Stomach smooth muscle (tissue), 2 donors: ENCODE measurements around the gene PTGFRN.

Experiments used
- H3K27ac ChIP-seq: one replicate; pipeline ENCODE4 v1.7.0; 2013; ENCODE audit warnings: mild to moderate bottlenecking, low read length, inconsistent platforms
- H3K27me3 ChIP-seq, 2 donors: one replicate each; pipeline ENCODE4 v1.7.0; 2013; ENCODE audit warnings: low read length in 2 of 2; ENCODE audit not compliant: insufficient read depth in 2 of 2, control insufficient read depth in 1 of 2
- H3K36me3 ChIP-seq, 2 donors: one replicate each; pipeline ENCODE4 v1.7.0; 2013; ENCODE audit warnings: low read length in 2 of 2; ENCODE audit not compliant: control insufficient read depth in 2 of 2, insufficient read depth in 2 of 2
- H3K4me1 ChIP-seq: one replicate; pipeline ENCODE4 v1.7.0; 2013; ENCODE audit warnings: low read length; ENCODE audit not compliant: control insufficient read depth, insufficient read depth
- H3K4me3 ChIP-seq, 2 donors: one replicate each; pipeline ENCODE4 v1.7.0; 2013; ENCODE audit warnings: low read length in 2 of 2
- H3K9ac ChIP-seq, 2 donors: one replicate each; pipeline ENCODE4 v1.7.0; 2013; ENCODE audit warnings: low read length in 2 of 2, mild to moderate bottlenecking in 1 of 2
- H3K9me3 ChIP-seq, 2 donors: one replicate each; pipeline ENCODE4 v1.7.0; 2013; ENCODE audit warnings: low read length in 2 of 2; ENCODE audit not compliant: control insufficient read depth in 2 of 2
- donor health status: healthy.
- donor health status: Pancreatic carcinoma.

The PTGFRN gene

DNA sequence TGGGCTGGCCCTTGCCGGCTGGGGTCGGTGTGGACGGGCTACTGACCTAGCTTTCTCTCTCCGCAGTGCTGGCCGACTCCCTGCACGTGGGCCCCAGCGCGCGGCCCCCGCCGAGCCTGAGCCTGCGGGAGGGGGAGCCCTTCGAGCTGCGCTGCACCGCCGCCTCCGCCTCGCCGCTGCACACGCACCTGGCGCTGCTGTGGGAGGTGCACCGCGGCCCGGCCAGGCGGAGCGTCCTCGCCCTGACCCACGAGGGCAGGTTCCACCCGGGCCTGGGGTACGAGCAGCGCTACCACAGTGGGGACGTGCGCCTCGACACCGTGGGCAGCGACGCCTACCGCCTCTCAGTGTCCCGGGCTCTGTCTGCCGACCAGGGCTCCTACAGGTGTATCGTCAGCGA lies 34.9 kb downstream of the PTGFRN start:
- peaks cover 11 to 29% of the 10 kb centered on the region in 2 donors for H3K36me3 ChIP-seq
- H3K4me1 ChIP-seq: peaks cover 29% of the 10 kb centered on the region
- H3K4me3 ChIP-seq: no peak overlapping the region
- H3K9ac ChIP-seq: no peak overlapping the region
- H3K27me3 ChIP-seq: no peaks in the 10 kb centered on the region
- H3K27ac ChIP-seq: no peak overlapping the region
- no peaks in the 10 kb centered on the region for H3K9me3 ChIP-seq

DNA sequence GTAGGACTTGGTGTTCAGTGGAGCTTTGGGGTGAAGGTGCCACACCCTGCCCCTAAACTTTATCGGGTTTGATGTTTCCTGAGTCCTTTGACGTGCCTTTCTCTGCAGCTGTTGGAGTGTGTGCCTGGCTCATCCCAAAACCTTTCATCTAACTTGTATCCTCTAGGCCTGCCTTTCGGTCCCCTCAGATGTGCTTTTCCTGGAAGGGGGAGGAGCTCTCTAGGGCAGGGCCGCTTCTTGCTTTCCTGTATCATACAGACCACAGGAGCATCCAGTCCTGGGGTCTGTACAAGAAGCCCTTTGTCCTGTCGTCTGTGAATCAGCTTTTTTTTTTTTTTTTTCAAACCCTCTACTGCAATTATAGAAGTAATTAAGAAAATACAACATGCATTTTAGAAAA lies 35.7 kb downstream of the PTGFRN start:
- H3K27me3 ChIP-seq: no peaks in the 10 kb centered on the region
- H3K9ac ChIP-seq: no peak overlapping the region
- H3K36me3 ChIP-seq: peaks cover 11 to 32% of the 10 kb centered on the region in 2 donors
- H3K4me1 ChIP-seq: peaks cover 32% of the 10 kb centered on the region
- no peaks in the 10 kb centered on the region for H3K9me3 ChIP-seq
- no peak overlapping the region for H3K27ac ChIP-seq
- H3K4me3 ChIP-seq: no peak overlapping the region

DNA sequence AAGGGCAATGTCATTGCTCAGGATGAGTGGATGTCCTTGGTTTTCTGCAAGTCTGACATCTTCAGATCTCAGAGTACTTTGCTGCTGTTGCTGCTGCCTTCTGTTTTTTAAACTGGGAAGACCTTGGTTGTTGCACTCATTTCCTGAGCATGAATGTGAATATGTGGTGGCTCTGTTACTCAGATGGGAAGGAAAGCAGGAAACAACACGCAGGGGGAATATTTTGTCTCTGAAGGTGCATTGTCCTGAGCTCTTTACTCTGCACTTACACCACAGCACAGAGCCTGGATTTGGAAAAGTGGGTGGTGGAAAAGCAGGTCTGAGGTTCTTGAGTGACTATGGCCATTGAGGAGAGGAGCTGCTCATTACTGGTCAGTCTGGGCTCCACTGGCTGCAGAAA lies 36.3 kb downstream of the PTGFRN start:
- Histone ChIP-seq H3K36me3 (peaks cover 11 to 32% of the 10 kb centered on the region in 2 donors), H3K27me3 (no peaks in the 10 kb centered on the region), H3K27ac (no peak overlapping the region), H3K9me3 (no peaks in the 10 kb centered on the region), H3K4me1 (peaks cover 36% of the 10 kb centered on the region), H3K4me3 (no peak overlapping the region), H3K9ac (no peak overlapping the region)

DNA sequence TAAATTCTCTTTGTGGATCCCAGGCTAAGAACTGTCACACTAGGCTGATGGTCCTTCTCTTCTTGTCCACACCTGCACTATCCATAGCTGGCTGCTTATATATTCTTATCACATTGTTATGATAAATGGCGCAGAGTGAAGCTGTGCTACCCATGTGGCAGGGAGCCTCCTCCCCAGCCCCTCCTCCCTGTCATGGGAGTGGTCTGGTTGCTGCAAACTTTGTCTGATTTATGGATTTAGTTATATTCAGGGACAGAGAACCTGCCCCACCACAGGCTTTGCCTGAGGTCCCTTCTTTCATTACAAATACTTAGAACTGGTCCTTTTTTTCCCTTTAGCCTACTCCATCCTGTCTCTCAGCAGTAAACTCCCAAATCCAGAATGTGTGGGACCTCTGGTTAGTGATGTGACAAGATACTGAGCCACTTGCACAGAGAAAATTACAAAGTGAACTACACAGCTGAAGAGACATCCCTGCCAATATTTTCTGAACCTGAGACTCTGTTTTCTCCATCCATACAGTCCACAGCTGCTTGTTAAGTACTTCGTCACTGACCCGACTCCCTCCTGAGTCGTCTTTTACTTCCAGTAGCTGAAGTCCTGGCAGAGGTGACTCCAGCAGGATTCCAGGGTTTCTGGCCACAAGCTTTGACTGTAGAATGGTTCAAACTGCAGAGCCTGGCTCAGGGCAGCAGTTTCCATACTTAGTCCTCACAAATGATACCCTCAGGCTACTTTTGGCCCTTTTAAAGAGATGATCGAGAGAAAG lies 37.6 kb downstream of the PTGFRN start:
- Histone ChIP-seq H3K27ac (peak overlapping the region; percentile 76), H3K36me3 (peaks cover 4 to 26% of the 10 kb centered on the region in 2 donors), H3K4me3 (peak overlapping the region in 1 of 2 donors; percentile 22), H3K9me3 (no peaks in the 10 kb centered on the region), H3K9ac (no peak overlapping the region), H3K4me1 (peaks cover 35% of the 10 kb centered on the region), H3K27me3 (no peaks in the 10 kb centered on the region)

DNA sequence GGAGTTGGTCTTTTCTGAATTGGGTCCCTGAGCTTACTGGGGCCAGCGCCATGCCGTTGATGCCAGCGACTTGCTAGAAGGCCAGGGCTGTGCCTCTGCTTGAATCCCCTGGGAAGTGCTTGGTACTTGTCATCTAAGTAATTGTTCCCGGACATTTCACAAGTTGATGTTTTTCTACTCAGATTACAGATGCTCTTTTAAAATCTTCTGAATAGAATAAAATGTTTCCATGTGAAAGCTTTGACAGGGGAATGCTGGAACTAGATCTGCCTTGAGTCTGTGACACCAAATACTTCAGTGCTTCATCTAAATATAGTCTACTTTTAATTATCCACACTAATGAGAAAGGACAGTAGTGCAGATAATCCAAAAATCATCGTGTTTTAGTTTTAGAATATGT lies 38.3 kb downstream of the PTGFRN start:
- Histone ChIP-seq H3K27ac (peak overlapping the region; percentile 76), H3K9ac (no peak overlapping the region), H3K27me3 (no peaks in the 10 kb centered on the region), H3K36me3 (peaks cover 4 to 24% of the 10 kb centered on the region in 2 donors), H3K4me1 (peaks cover 35% of the 10 kb centered on the region), H3K9me3 (no peaks in the 10 kb centered on the region), H3K4me3 (no peak overlapping the region)

DNA sequence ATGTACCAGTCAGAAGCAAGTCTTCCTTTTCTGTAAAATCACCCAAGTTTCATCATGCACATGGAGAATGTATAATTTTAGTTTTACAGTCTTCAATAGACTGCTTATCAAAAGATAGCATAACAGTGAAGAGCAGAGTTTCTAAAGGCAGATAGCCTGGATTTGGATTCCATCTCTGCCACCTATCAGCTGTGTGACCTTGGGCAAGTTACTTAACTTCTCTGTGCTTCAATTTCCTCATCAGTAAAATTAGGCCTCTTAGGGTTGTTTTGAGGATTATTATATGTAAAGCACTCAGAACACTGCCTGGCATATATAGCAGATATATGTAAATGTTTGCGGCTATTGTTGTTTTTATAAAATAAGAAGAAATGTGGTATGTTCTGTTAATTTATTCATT lies 38.9 kb downstream of the PTGFRN start:
- Histone ChIP-seq H3K27me3 (no peaks in the 10 kb centered on the region), H3K9ac (no peak overlapping the region), H3K4me3 (no peak overlapping the region), H3K9me3 (no peaks in the 10 kb centered on the region), H3K4me1 (peaks cover 35% of the 10 kb centered on the region), H3K36me3 (peaks cover 4 to 26% of the 10 kb centered on the region in 2 donors), H3K27ac (peak overlapping the region; percentile 76)

DNA sequence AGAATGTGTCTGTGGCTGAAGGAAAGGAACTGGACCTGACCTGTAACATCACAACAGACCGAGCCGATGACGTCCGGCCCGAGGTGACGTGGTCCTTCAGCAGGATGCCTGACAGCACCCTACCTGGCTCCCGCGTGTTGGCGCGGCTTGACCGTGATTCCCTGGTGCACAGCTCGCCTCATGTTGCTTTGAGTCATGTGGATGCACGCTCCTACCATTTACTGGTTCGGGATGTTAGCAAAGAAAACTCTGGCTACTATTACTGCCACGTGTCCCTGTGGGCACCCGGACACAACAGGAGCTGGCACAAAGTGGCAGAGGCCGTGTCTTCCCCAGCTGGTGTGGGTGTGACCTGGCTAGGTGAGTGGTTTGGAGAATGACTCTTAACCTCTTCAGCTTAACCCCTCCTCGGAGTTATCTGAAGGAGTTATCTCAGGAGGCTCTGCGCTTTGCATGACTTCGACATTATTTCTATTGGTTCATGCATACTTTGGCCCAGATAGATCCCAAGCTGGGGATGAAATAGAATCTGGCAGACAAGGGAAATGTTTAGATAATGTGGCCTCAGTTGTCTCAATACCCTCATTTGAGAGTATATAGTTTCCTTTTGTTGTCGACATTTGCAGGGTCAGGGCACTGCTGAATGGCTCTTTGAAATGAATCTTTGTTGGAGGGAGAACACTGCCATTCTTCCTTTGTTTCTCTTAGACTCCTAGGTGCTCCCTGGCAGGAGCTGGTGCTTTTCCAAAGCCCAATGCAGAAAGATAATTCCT lies 39.7 kb downstream of the PTGFRN start:
- H3K9ac ChIP-seq: no peak overlapping the region
- H3K27ac ChIP-seq: peak overlapping the region; percentile 86
- H3K9me3 ChIP-seq: no peaks in the 10 kb centered on the region
- H3K36me3 ChIP-seq: peaks cover 4 to 21% of the 10 kb centered on the region in 2 donors
- no peaks in the 10 kb centered on the region for H3K27me3 ChIP-seq
- H3K4me3 ChIP-seq: peak overlapping the region in 1 of 2 donors; percentile 57
- H3K4me1 ChIP-seq: peaks cover 35% of the 10 kb centered on the region

DNA sequence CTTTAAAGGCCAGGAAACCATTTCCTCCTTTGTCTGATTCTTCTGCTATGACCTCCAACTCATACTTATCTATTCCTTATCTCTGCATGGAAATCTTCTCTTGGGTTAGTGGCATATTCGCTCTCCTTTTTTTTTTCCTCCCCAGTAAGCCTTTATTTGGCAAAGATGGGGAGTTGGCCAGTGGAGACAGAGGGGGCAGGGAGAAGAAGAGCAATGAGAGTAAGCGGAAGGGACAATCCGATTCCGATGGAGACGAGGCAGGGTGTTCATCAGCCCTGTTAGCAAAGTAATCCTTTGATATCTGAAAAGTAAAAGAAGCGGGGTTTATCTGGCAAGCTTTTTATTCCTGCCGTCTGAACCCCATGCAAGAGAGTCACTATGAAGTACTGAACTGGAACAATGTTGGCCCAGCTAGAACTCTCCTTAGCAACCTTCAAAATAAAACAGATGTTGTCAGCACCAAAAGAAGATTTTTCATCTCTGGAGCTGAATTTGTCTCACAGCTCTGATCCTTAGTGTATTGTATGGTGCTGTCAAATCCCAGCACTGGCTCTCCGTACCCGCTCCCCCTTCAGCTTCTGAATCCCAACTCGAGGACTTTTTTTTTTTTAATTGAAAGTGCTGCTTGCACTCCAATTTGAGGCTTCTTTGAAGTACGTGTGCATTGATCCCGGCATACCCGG lies 40.9 kb downstream of the PTGFRN start:
- Histone ChIP-seq H3K36me3 (peaks cover 4 to 14% of the 10 kb centered on the region in 2 donors), H3K27ac (peak overlapping the region; percentile 86)

DNA sequence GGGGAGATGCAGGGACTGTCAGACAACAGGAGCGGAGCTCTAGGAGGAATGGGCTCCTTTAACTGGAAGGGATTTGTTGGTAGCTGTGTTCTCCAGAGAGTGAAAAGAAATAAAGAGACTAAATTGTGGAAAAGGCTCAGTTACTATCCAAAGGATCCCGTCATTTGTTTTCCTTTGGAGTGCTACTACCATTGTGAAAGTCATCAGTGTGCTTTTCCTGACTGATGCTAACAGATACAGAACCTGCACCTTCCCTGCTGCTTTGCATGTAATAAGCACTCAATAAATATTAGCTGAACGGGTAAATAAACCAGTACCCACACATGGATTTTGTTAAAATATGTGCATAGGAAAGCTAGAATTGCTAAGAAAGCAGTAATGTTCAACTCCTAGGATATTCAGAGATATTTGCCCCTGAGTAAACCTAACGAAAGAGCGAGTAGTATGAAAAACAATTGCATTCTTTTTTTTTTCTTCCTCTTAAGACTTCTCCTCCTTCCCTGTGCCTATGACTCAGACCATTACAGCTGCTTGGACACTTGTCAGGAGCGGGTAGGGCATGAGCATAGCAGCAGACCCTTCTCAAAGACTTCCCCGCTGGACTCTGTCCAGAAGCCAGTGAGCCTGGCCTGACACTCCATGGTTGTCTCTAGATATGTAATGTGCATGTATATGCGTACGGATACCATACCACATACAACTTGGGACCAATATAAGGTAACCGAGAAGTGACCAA lies 41.7 kb downstream of the PTGFRN start:
- H3K4me3 ChIP-seq: peak overlapping the region; percentile 23 to 57
- H3K4me1 ChIP-seq: peaks cover 35% of the 10 kb centered on the region
- H3K9me3 ChIP-seq: no peaks in the 10 kb centered on the region
- peak overlapping the region; percentile 86 for H3K27ac ChIP-seq
- peak overlapping the region; percentile 10 to 72 for H3K9ac ChIP-seq
- peaks cover 4 to 12% of the 10 kb centered on the region in 2 donors for H3K36me3 ChIP-seq
- no peaks in the 10 kb centered on the region for H3K27me3 ChIP-seq

More for the DNA sequence above, 40.9 kb downstream of the PTGFRN start:
- Histone ChIP-seq H3K9me3 (no peaks in the 10 kb centered on the region), H3K27me3 (no peaks in the 10 kb centered on the region), H3K4me3 (peak overlapping the region; percentile 23 to 57), H3K4me1 (peaks cover 35% of the 10 kb centered on the region), H3K9ac (peak overlapping the region; percentile 10 to 72)

DNA sequence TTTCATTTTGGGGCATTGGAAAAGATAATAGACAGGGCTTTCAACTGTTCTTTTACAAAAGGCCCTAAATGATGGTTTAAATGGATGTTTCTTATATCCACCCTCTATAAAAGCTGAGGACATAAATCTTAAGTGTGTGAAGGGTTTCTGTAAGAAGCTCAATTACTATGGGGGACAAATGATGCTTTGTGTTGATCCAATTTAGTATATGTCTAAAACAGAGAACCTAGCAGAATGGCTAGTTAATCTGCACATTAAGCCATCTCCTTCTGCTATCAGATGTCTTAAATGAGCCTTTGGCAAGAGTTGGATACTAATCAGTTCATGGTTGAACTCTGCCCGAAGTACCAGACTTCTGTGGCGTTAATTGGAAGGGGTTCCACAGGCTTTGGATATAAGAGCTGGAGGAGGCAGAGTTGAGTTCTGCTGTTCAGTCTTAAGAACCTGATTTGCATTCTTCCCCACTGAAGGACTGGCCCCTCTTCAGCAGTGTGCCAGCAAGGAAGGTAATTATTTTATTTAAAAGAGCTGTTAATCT lies 43.1 kb downstream of the PTGFRN start:
- H3K36me3 ChIP-seq: peaks cover 4 to 12% of the 10 kb centered on the region in 2 donors
- H3K9me3 ChIP-seq: no peaks in the 10 kb centered on the region
- H3K9ac ChIP-seq: no peak overlapping the region
- H3K4me1 ChIP-seq: peaks cover 37% of the 10 kb centered on the region
- H3K27me3 ChIP-seq: no peaks in the 10 kb centered on the region
- H3K27ac ChIP-seq: no peak overlapping the region
- no peak overlapping the region for H3K4me3 ChIP-seq
